Measurements from ENCODE around the gene COIL.

The COIL gene

DNA sequence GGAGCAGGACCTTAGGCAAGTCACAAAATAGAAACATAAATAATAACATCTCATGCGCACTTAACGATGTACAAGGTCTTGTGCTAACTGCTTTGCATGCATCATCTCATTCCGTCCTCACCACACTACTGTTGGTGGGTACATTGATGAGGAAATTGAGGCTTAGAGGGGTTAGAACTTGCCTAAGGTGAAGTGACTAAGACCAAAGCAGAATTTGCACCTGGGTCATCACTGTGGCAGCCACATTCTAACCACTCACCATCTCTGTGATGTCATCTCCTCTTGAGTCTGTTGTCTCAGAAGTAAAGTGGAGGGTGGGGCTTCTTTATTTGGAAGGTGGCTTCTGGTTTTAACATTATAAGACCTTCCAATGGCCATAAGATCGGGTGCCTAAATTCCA, 26.6 kb downstream of the COIL start:
- no peak for DNase-seq

DNA sequence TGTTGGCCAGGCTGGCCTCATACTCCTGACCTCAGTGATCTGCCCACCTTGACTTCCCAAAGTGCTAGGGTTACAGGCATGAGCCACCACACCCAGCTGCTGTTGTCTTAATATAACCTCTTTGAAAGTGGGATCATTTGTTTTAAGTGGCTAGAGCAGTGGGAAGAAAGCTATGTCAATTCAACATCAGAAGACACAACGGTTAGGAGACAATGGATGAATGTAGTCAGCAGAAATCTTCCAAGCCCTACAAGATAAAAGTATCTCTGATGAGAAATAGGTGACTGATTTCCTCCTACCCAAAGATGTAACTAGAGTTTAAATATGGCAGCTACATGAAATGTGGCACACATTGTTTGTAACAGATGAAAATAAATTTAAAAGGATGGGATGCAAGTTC, 27.0 kb downstream of the COIL start:
- DNase-seq, result no peak

DNA sequence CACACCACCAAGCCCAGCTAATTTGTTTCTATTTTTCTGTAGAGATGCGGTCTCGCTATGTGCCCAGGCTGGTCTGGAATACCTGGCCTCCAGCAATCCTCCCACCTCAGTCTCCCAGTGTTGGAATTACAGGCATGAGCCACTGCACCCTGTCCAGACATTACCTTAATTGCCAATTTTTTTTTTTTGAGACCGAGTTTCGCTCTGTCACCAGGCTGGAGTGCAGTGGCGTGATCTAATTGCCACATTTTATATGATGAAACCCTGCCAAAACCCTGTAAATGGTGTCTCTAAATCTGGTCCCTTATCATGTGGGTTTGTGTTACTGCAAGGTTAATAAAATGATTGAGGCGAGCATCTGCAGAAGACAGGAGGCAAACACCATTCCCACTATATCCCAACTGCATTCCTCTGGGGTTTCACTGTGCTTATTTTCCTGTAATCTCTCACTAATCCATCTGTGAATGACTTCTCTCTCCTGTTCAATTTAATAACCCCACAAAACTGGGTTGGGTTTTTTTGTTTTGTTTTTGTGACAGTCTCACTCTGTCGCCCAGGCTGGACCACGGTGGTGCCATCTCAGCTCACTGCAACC, 27.6 kb downstream of the COIL start:
- DNase-seq, result no peak

DNA sequence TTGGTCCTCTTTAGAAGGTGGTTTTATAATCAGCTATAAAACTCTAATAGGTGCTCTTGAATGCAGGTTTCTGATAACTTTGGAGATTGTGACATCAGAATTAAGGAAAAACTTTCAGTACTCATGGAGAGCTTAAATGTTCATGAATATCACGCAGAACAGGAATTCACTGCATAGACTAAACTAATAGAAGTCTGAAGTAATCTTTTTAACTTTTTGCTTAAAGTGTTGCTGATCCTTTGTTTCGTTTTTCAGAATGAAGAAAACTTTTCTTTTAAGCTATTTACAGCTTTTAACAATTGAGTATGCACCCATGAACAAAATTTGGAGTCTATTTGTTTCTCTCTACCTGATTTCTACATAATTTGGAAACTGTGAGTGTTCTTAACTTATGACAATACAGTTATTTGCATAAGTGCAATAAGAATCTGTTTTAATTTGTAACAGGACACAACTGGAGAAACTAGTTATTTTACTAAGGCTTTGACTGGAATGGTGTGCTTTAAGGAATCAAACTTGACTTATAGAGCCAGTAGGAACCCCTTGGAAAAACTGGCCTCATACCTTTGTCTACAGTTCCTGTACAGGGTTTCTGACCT, 30.0 kb downstream of the COIL start:
- no peak for DNase-seq

DNA sequence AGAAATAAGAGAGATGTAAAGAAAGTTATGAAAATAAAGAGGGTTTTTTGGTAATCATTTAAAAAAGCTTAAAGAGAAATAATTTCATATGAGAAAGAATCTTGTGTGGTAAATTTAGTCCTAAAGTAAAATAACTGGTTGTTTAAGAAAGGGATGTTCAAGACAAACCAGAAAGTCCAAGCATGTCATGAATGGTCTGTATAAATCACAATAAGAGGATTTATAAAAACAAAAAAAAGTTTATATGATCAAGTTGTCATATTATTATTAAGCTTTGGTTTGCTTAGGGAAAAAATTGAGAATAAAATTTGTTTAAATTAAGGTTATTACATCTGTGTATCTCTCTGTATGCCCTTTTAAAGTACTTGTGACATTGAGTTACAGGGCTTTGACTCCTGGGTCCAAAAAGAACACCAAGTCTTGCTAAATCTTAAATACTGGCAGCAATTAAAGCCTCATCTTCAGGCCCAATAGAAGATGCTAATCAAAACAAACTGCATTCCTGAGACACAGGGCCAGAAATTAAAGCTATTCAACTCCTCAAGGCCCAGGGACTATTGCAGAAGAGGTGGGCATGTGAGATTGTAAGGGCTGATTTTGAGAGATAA, 31.4 kb downstream of the COIL start:
- no peak for DNase-seq

DNA sequence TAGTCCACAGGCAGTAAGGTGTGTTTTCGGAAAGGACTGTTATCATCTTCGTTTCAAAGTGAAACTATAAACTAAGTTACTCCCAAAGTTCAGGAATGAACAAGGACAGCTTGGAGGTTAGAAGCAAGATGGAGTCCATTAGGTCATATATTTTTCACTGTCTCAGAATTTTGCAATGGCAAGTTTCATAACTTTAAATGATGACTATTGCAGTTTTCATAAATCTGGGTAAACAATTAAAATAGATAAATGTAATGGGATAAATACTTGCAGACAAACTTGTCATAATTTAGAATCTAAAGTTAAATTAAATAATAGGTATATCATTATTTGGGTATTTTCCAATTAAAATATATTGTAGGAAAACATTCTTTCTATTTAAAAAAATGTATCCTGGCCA, 32.3 kb downstream of the COIL start:
- no peak for DNase-seq

DNA sequence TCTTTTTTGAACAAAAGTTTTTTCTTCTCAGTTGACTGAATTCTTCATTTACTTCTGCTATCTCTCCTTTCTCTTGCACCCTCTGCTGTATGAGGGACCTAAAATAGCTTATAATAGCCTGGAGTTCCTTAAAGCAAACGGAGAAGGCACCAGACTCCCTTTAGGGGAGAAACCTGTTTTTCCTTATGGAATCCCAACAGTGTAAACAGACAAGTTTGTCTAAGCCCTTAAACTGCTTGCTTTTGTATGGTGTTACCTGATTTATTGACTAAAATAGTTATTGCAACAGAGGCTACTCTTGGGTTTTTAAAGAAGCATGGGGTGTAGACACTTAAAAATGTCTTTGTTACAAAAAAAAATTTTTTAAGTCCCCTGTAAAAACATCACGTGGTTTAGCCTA, 34.1 kb downstream of the COIL start:
- DNase-seq, result no peak

DNA sequence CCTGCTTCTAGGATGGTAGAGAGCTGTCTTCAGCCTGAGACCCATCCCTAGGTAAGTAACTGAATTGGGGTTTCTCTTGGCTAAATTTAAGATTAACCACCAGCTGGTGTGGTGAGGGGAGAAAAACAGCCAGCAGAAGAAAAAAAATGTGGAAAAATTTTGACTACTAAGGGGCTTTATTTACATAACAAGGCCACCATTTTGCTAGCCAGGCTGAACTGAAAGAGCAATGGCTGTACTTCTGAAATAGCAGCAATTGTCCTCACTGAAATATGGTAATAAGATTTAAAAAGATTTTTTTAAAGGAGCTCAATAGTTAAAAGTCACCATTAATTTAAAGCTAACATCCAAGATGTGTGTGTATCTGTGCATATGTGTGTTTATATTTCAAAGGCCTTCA, 34.6 kb downstream of the COIL start:
- DNase-seq, result no peak

DNA sequence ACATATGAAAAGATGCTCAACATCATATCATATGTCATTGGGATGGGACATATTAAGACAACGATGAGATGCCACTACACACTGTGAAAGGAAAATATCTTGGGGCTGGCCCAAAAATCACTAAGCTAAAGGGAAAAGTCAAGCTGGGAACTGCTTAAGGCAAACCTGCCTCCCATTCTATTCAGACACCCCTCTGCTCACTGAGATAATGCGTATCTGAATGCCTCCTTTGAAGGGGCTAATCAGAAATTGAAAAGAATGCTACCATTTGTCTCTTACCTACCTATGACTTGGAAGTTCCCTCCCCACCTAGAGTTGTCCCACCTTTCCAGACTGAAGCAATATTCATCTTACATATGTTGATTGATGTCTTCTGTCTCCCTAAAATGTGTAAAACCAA, 35.8 kb downstream of the COIL start:
- DNase-seq, result no peak

DNA sequence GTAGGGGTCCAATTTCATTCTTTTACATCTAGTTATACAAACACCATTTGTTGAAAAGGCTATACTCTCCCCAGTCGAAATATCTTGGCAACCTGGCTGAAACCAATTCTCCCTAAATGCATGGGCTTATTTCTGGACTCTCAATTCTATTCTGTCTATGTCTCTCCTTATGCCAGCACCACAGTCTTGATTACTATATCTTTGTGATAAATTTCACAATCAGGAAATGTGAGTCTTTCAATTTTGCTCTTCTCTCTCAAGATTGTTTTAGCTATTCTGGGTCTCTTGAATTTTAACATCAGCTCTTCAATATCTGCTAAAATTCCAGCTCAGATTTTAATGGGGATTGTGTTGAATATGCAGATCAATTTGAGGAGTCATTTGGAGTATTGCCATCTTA, 41.1 kb downstream of the COIL start:
- no peak for DNase-seq

DNA sequence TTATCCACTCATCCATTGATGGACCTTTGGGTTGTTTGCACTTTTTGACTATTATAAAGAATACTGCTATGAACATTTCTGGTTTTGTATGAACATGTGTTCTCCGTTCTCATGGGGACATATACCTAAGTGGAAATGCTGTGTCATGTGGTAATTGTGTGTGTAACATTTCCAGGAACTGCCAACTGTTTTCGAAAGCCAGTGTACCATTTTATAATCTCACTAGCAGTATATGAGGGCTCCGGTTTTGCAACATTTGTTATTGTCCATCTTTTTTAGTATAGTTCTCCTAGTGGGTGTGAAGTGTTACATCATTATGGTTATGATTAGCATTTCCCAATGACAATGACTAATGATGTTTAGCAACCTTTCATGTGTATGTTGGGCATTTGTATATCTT, 41.9 kb downstream of the COIL start:
- DNase-seq, result no peak

DNA sequence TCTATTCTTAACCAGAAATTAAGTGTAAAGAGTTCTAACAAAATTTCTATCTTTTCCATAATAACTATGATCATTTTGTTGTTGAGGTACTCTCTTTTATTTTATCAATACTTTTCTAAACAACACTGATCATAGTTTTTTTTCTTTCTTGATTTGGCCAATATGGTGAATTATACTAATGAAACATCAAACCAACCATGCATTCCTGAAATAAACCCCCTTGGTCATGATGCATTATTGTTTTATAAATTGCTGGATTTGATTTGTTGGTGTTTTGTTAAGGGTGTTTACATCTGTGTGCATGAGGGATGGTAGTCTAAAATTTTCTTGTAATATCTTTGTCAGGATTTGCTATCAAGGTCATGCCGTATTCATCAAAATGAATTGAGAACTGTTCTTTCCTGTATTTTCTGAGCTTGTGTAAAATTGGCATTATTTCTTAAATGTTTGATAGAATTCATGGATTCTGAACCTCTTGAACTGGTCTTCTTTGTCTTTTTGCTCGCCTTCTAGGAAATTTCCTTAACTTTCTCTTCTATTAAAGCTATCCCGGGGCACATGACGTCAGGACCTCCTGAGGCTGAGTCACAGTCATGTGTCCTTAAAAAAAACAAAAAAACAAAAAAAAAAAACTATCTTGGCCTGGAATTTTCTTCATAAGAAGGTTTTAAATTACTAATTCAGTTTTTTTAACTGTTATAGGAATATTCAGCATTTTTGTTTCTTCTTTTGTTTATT, 43.1 kb downstream of the COIL start:
- DNase-seq, result no peak

DNA sequence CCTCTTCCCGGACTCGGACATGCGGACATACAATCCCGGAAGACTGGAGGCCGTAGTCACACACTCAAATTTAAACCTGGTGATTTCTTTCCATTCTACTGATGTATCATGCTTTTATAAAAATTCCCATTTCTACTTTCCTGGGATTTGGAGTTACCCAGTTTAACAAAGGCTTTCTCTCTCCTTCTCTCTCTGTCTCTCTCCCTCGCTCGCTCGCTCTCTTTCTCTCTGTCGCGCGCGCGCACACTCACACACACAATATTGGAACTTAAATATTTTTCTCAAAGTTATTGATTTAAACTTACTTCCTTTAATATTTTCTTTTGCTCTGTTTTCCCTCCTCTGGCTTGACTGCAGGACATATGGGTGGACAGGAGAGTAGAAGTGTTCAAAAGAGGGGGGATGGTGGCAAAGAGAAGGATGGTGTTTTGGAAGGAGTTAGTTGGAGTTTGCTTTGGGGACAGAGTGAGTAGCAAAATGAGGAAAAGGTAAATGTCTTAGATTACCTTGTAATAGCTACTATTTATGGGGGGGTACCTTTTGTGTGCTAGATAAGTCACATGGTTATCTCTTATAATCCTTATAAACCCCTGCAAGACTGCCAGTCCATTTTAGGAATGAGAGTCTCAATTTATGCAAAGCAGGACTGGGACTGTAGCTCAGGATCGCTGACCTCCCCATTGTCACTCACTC, 46.1 kb downstream of the COIL start:
- no peak for DNase-seq

DNA sequence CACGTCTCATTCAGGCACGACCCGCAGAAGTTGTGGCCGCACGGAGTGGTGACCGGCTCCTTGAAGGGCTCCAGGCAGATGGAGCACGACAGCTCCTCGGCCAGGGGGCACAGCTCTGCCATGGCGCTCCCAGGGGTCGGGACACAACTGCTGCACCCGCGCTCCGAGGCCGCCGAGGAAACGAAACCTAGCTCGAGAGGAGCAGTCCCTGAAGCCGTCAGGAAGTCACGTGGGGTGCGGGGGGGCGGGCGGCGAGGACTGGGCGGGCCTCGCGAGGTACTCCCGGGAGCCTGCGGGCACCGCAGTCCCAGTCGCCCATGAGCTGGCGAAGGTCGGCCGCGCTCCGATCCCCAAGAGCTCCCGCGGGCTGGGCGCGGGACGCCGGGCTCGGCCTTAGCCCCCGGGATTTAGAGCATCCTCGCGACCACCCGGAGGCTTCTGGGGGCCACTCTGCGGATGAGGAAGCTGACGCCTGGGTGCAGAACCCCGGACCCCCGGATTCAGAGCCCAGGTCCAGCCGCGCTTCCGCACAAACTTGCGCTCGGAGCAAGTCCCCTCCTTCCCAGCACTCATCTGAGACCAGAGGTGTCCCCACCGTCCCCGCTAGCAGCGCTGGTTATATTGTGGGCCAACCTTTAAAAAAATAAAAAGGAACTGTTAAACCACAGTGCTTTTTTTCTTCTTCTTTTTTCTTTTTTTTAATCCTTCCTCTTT, 46.8 kb downstream of the COIL start, which contains the start of gene TRIM25:
Gene TRIM25 (minus strand): TSS at position 183 of the 714 bp plus-strand sequence. CDS start 61 bp downstream, at position 122.
- peak; percentile 73 for DNase-seq

DNA sequence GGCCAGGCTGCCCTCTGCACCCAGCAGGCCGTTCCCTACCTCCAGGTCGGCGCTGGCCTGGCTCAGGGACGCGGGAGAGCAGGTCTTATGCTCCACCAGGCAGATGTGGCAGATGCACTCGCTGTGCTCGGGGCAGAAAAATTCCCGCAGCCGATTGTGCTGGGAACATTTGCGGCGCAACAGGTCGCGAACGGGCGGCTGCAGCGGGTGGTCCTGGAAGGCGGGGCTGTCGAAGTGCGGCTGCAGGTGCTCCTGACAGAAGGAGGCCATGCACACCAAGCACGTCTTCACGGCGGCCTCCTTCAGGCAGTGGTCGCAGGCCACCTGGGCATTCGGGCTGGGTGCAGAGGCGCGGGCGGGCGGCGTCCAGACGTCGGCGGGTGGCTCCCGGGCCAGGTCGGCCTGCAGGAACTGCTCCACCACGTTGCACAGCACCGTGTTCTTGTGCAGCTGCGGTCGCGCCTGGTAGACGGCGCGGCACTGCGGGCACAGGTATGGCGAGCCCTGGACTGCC, 47.4 kb downstream of the COIL start:
- no peak for DNase-seq

DNA sequence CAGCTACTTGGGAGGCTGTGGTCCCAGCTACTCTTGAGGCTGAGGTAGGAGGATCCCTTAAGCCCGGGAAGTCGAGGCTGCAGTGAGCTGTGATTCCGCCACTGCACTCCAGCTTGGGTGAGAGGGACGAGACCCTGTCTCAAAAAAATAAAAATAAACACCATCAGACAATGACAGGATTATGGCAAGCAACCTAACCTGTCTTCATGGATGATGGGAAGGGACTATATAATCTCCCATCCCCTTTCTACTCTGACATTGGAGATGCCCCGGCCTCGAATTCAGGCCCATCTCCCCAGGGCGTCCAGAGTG, 47.9 kb downstream of the COIL start:
- no peak for DNase-seq

DNA sequence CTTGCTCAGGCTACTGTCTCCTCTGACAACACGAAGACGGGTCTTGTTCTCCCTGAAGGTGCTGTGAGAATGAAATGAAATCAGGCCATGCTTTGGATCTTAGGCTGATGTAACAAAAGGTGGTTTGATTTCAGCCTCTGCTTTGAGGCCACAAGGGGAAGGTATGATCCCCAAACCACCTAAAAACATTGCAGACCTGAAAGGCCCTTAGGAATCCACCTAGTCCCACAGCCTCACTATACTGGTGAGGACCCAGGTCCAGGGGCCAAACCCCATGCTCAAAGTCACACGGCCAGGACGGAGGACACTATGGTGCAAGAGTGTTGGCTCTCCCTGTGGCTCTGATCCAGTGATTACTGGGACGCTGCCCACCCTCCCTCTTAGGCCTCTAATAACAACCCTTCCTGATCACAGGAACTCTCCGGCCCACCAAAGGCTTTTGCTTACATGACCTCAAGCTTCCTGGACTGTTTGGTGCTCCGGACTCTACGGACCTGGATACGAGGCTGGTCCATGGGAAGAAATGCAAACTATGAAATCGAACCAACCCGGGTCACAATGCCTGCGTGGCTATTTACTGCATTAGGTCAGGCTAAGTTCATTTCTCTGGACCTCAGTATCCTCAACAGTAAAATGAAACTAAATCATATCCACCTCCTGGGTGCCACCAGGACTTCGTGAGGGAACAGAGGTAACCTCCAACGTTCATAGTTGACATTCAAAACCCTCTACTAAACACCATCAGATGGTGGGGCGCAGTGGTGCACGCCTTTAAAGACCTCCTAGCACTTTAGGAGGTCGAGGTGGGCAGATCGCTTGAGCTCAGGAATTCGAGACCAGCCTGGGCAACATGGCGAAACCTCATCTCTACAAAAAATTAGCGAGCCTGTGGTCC, 48.5 kb downstream of the COIL start:
- DNase-seq, result no peak

DNA sequence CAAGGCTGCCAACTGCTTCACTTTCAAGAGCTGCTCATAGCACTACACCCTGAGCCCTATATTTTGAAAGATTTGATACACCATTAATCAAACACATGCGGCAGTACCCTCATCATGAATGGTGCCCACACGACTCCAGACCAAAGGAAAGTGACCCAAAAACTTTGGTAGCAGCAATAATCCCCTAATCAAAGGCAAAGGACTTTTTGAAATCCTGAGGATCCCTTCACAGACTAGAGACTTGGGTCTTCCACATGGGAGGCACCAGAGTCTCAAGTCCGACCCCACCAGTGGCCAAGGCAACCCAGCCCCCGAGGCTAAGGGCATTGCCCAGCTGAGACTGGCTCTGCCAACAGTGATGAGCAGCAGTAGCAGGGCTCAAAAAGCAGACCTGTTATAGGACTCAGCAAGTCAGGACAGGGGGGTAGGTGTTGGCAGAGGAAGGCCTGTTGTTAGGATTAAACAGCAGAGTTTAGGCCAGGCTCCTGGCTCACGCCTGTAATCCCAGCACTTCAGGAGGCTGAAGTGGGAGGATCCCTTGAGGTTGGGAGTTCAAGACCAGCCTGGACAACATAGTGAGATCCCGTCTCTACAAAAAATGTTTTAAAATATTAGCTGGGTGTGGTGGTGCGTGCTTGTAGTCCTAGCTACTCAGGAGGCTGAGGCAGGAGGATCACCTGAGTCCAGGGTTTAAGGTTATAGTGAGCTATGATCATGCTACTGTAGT, 50.2 kb downstream of the COIL start:
- DNase-seq, result no peak

DNA sequence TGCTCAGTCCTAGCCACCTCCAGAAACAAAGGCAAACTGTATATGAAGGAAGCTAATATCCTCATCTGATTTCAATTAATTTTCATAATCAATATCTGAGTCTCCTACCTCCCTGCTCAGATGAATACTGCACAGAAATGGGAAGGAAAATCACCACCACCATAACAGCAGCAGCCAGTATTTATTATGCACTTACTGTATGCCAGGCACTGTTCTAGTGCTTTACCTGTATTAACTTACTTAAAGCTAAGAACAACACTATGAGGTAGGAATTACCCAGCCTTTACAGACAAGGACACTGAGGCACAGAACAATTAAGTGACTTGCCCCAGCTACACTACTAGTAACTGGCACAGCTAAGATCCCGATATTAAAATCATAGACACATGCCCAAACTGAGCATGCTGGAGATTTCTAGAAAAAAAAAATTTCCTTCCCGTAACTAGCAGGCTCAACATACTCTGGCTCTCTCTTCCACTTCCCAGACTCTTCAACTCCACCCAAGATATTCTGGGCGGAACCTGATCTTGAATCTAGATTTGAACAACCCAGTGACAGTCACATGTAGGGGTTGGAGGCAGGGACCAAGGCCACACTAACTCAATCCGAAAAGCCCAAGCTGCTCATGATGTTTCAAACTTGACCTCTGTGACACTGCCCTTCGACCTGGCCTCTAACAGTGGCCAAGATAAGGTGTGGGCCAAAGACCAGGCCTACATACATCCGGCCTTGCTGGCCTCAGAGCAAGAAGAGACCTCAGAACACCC, 50.9 kb downstream of the COIL start:
- DNase-seq, result no peak

DNA sequence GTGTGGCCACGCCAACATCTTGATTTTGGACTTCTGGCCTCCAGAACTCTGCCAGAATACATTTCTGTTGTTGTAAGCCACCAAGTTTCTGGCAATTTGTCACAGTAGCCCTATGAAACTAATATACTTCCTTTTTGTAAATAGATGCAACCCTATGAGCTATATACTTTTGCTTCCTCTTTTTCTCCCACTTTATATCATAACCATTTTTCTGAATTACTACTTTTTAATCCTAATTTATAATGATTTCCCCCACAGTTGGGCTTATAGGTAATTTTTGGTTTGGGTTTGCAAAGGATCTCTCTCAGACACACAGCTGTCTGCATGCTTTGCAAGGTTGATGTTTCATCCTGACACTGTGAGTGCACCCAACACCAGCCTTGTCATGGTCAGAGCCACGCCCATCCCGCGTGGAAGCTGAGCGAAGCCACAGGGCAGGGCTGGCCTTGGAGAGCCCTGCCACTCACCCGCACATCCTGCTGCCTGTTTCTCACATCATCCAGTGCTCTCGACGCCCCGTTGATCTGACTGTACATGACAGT, 52.8 kb downstream of the COIL start:
- DNase-seq, result no peak
